Stimulated activated CD4-positive, alpha-beta T cell treated with anti-CD3 and anti-CD28 coated beads, Interleukin-4, amount 100 ng/mL, for 1 hour (primary cell): Measurements from ENCODE around the gene AP3B1.
A peak's percentile ranks its signal among the peaks of the same experiment; 100 is the strongest.

Source experiments
- DNase-seq: peaks from one replicate; pipeline ENCODE4 v3.0.0-alpha.2; 2020

AP3B1 gene

DNA sequence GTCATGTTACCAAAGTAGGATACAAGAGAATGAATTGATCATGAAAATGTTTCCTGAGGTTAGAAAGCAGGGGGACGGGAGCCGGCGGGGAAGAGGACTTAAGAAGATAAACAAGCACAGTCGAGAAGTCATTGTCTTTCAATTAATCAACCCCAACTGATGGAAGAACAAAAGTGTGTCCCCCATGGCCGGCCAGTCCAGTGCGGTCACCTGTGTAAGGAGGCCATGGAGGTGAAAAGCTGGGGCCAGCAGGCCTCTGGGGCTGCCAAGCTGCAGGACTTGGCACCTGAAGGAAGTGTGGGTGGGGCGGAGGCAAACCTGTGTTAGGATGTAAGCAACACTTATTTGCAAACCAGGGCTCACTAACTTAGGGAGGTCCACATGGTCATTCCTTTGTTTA lies 295.1 kb downstream of the AP3B1 start:
- no peak for DNase-seq

DNA sequence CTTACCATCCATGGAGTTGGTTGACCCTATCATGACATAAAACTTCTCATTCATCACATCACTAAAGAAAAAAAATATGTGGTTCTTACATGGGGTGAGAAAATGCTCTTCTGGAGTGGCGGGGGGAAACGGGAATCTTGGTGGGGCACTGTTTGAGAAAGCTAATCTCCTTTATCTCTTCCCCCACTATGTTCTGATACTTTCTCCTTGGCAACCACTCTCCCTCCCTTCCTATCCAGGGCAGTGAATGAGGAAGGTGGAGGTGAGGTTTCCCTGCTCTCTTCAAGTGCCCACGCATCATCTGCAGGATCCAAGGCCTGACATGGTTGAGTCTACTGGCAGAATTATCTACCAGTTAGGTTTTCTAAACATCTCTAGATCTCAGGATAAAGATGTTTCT lies 297.6 kb downstream of the AP3B1 start:
- DNase-seq = no peak

DNA sequence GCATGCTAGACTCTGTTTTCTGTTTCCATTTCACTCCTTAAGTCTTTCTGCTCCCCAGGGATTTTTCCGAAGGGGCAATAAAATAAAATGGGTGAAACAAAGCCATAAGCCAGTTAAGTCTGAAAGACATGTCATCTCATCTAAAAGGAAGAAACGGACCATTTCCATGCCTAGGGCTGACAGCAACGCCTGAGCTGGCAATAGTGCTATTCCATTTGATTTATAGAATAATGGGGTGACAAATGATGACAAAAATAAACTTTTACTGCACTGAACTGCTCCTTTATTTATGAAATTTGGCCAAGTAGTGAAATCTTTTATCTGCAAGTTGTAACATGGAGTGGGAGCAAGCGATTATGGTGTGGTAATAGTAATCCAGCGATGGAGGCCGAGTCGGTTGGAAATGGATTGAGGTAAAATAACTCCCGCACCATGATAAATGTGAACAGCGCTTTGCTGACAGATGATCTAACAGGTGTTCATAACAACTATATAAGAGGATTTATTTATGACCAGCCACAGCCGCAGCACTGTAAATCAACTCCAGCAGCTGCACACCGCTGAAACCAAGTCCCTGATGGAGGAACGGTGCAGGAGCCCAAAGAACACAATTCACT lies 298.6 kb downstream of the AP3B1 start:
- DNase-seq = no peak

DNA sequence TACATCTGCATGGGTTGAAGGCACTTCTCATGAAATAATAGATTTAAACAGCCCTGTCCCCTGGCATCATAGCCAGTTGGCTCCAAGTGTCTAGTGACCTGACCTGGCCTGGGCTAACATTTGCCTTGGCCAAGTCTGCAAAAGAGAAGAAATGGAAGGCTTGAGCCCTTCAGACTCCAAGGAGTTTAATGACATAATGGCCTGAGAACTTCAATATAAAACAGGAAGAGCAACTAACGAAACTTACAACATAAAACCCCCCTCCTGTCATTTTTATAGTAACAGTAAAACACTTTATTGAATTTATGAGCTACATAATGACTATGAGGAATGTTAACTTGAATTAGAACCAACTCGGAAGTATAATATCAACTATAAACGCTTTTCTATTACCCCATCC lies 299.6 kb downstream of the AP3B1 start:
- DNase-seq = no peak

DNA sequence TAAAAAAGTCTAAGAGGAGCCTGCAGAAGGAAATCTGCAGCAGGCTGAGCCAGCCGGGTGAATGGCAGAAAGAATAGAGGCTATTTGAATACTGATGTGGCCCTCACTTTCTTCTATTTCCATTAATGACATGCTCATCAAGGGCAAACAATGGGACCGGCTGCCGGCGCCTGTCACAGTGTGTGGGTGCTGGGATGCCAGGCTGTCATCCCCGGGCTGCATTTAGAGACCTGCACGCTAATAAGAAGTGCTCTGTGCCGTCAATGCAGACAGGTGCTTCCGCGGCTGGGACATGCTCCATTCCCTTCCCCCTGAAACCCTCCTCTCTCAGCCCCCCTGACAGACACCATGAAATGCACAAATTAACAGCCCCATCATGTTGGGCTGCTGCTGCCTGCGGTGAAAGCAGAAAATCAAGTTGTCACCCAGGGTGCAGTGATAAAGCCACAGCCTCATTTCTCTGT lies 300.6 kb downstream of the AP3B1 start:
- no peak for DNase-seq

DNA sequence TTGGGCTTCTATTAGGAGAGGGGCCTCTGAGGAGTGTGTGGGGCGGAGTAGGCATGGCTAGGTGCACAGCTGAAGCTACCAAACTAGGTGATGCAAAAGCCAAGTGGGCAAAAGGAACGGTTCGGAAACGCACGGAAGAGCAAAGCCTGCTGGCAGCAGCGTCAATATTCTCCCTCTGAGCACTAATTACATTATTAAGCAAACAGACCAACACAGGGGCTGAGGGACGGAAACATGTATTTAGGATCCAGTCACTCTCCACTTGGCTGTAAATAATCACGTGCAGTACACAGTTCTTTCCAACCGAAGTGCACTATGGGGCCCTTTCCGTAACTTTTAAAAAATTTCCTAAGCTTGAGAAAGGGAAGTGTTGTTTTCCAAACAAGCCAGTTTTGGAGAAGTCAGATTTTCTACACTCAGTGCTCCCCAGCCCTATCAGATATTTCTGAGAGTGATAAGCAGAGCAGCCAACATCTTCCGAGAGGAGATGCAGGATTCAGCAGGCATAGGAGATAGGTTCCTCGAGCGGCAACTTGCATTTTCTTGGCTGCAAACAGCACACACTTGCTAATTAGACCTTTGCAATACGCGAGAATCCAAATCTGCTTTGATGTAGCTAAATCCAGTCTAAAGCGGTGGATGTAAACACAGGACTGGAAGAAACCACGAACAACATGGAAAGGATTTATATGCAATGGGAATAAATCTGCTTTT lies 301.2 kb downstream of the AP3B1 start:
- no peak for DNase-seq

DNA sequence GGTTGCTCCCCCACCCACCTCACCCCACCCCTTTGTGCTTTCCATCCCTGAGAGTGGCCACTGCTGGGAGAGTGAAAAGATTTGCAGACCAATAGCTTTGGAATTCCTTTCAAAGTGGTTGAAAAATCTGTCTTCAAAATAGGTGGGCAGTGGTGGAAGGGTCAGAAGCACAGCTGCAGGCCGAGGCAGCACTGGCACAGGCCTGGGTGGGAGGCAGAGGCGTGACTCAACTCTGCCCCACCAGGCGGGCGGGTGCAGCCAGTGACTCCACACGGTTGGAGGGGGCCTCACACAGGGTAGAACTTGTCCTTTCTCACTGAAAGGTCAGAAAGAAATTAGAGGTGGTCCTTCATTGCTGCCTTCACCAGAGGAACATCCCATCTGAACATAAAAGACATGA lies 303.4 kb downstream of the AP3B1 start:
- no peak for DNase-seq

DNA sequence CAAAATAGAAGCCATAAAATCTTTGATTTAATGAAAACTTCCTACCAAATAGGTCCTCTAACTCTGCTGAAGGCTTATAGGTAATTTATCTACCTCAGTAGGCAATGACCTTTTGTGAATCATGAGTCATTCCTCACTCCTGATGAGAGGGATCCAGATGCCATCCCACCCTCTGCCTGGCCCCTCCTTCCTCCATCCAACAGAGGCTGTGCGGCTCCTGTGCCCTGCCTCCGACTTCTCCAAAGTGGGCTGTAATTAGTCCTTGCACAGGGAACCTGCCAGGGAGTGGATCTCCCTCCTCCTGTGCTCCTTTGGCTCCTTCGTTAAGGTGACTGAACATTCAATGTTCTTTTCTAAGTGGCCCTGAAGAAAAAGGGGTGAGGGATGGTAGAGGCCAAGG lies 304.5 kb downstream of the AP3B1 start:
- no peak for DNase-seq

DNA sequence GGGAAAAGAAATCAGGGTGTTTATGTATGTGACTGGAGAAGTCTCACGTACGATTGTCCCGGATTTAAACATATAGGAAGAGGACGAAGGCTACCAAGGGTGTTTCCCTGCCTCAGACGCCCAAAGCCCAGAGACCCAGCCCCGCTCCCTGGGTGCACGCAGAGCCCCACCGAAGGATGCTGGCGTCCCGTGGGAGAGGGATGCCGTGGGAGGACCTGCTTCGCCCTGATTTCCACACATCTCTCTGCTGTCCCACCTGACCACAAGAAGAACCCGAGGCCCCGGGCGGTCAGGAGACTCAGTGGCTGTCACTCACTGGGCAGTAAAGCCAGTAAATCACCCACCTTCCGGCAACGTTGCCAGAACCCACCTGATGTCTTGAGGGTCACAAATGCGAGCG lies 306.5 kb downstream of the AP3B1 start:
- no peak for DNase-seq

DNA sequence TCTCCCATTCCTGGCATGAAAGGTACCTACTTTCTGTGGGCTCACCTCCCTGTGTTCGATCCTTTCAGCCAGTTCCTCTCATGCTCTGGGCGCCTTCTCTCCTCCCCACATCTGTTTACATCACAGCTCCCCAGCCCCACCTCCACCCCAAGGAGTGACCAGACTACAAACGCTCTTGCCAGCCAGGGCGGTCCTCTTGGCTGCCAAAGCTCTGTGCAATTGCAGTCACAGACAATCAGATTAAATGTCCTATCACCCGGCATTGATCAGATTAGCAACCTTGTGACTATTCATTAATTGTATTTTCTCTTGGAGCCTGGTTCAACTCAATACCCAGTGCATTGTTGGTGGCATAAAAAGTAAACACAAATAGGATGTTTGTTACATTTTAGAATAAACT lies 307.2 kb downstream of the AP3B1 start:
- DNase-seq = no peak

DNA sequence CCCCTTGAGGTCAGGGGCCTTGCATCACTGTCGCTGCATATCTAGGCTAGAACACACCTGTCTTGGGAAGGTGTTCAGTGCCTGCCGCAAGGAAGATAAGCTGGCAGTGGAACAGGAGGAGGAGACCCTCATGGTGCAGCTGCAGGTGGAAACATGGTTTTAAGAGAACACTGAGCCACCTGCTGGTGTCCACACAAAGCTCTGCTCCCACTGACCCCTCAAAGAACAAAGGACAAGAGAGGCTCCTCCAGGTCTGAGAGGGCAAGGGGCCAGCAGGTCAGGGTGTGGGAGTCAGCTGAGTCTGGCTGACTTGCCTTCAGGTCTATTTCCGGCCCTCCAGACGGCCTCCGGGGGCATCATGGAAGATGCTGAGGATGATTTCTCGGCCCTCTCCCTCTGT lies 308.2 kb downstream of the AP3B1 start:
- no peak for DNase-seq

DNA sequence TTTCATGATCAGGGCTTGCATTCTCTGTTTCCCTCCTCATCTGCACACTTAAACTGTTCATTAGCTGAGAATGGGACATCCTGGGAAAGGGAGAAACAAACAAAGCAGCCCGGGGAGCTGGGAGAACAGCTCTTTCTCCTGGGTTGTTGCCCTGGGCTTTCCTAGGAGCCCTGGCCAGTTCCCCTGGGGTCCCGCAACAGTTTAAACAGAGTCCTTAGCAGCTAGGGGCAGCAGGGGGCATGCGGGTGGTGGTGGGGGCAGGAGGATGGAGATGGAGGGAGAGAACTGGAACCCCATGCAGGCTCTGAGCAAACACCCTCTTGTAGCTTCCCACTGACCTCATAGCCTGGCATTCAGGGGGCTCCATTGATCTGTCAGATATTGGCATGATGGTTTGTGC lies 309.3 kb downstream of the AP3B1 start:
- no peak for DNase-seq

DNA sequence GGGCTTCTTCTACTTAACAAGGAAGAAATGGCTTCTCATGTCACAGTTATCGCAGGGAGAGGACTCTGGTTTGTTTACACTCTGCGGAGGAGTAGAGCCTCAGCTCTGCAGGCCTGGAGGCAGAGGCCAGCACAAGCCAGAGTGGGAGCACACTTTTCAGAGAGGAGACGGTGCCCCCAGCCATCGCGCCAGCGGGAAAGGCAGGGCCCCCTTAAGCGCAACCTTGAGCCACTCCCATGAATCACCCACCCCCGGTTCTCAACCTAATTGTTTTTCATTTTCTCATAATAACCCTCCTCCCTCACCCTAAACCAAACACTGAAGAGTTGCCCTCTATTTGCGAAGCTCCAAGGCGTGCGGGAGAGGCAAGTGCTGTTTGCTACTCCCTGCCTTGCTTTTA lies 309.9 kb downstream of the AP3B1 start:
- no peak for DNase-seq

DNA sequence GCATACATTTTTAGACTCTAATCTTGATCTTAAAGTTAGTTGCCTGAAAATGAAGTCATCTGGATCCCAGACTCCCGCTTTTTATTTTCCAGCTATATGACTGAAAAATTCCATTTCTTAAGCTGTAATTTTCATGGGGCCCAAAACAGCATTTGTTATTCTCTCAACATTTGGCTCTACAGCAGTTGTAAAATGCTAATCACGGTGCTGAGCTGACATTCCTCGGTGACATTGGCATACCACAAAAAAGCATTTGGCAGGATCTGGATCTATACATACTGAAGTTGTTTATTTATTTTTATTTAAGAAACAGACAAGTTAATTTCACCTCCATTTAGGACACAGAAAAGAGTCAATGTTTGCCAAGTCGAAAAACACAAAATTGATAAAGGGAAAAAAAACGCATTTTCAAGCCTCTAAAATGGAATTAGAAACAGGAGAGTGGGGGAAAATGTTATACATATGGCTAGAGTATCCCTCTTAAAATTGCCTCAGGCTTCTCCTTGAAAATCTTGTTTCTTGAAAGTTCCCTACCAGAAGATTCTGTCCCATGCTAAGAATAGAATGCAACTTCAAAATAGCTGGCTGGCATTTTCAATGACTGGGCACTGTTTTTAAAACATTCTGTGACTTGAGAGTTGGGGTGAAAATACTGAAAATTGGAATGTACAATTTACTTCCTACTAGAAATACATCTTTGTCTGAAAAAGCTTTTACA lies 310.9 kb downstream of the AP3B1 start:
- no peak for DNase-seq

DNA sequence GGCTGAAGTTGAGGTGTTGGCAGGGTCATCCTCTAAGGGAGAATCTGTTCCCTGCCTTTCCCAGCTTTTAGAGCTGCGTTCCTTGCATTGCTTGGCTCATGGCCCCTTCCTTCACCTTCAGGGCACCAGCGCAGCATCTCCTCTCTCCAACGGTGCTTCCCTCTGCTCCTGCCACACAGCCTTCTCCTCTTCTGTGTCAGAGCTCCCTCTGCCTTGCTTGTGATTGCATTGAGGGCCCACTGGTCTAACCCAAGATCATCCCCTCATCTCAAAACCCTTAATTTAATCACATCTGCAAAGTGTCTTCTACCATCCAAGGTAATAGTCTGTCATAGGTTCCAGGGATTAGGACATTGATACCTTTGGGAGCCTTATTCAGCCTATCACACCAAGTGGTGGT lies 312.7 kb downstream of the AP3B1 start:
- no peak for DNase-seq

DNA sequence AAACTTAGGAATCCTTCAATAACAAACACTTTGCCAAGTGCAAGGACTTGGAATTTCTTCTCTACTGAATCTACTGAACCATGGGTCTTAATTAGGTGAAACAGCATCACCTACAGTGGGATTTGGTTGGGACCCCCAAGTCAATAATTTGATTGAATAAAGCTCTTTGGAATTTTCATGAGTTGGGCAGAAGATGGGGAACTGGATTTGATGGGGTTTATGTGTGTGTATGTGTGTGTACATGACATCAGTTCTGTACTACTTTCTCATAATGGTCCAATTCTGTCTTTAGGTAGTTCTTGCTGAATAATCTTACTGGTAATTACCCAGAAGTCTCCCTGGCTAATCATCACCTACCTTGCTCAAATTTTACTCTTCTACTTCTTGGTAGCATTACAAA lies 319.9 kb downstream of the AP3B1 start:
- no peak for DNase-seq

DNA sequence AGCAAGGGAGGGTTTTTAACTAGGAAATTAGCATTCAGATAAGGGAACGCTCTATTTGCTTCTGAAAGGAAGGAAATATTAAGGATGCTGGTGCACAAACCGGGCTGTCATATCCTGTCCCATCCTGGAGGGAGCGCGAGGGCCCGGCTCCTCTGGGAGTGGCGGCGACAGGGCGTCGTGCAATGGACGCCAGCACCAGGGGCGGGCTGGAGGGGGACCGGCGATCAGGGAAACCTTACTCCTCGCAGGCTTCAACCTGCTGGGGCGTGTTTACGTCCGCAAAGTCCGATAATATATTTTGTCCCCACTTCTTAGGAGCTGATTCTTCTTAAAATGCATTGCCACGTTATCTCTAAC lies 321.3 kb downstream of the AP3B1 start:
- DNase-seq = no peak

DNA sequence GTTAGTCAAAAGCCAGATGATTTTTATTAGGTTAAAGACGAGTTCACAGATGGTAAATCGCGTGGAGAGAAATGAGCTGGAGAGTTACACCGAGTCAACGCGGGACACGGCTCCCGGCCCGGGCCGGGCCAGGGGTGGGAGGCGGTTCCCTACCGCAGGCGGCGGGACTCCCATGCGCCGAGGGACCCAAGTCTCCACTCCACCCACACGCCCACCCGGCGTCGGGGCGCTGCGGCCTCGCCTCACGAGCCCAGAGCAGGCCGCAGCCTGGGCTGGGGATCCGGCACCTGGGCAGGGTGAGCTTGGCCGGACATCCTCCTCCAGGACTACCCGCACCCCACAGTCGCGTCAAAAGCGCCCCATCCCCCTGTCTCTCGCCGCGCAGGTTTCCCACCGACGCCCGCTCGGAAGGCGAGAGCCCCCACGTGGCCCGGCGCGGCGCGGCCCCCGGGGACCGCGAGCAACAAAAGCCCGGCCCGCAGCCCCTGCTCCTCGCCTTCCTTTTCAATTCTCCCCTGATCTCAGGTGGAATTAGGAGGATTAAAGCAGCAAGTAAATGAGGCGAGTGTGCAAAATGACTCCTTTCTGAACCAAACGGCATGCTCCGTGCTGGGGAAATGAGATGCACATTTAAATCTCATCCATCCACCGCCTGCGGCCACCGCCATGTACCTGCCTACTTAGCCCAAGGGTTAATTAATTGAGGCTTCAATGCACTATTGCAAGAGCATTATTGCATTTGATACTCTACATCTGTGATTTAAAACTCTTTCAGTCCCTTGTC lies 321.8 kb downstream of the AP3B1 start:
- peak; percentile 21 for DNase-seq

DNA sequence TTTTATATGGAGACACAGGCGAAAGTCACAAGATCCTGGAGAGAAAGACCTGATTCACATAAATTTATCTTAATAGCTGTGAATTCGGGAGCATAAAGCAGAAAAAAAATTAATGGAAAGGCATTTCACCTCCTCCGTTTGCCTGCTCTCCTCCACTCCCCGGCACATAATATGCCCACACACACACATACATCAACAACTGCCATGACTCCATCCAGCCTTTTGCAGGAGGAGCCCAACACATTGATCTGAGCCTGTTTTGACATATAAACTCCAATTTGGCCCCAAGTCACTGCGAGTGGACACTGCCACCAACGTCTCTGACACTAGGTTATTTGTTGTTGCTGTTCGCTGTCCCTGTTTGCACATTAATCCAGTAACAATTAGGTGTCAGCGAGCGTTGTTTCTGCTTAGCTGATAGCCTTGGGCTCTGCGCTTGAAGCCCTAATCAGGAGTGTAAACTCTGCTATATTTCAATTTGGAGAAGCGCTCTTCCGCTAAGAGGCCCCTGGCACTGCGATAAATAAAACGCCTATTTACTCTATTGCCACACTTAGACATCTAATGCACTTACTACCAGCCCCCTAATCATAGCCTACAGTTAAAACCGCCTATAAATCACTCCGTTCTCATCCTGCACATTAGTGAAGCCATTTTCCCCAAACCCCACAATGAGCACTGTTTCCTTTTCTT lies 322.6 kb downstream of the AP3B1 start:
- no peak for DNase-seq

DNA sequence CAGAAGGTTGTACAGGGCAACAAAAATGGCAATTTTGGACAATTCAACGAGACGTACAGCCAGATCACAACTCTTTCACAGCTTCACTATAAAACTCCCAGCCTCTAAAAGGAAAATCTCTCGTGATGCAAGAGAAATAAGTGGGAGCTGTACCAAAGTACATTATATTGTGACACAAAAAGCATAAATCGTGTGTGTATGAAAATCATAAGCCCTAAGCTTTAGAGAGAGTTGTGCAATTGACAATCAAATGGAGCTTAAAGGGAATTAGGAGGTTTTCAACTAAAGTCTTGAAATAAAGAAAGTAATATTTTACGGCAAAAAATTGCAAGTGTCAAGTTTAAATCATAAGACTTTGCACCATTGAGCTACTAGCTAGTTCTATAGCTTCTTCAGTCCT lies 323.6 kb downstream of the AP3B1 start:
- no peak for DNase-seq

DNA sequence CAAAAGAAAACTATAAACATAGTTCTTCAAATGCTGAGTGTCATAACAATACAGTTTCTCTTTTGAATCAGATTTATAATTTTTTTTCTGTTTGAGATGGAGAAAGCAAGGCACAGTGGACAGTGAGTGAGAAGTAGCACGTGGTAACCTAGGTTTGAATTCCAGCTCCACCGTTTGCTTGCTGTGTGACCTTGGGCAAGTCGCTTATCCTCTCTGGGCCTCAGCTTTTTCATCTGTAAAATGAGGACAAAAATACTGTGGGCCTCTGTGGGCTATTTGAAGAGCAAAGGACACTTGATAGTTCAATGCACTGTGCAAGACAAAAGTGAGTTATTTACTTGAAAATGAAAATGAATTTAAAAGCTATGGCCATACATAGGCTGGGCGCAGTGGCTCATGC lies 330.7 kb downstream of the AP3B1 start:
- no peak for DNase-seq

DNA sequence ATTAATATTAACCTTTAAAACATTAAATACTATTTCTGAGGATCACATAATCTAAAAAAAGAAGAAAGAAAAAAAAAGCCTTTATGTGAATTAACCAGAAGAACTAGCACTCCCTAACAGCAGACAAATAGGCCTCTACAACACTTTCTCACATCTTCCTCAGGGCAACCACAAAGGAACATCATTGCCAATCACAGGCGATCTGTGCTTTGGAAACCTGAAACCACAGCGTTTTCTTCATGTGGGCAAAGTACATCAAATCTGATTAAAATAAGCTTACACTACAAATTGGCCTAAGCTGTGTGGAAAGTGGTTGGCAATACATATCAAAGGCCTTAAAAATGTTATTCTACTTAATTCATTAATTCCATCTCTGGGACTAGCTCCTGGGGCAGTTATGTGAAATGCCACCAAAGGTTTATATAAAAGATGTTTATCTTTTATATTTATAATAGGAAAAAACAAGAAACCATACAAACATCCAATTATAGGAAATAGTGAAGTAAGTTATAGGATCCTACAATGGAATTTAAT lies 333.6 kb downstream of the AP3B1 start:
- DNase-seq = no peak

DNA sequence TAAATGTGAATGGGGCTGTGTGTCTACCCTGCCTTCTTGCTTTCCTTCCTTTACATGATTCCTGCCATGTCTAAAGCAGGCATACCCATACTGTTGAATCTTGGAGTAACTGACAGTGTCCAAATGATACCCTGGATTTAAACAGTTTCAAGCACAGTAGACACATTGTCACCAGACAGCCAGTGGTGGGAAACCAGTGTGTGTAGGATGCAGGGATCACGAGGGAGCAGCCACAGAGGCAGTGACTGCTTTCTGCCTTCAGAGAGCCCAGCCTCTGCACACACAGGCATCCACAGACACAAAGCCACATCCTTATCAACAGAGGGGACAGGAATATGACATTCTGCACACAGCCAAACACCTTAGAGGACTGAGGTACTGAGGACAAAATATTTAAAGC lies 334.2 kb downstream of the AP3B1 start:
- DNase-seq = no peak
